Right atrium auricular region (tissue), 2 donors: ENCODE measurements around the gene LPIN1. TPM values are rescaled to one million over a fixed set of nuclear protein-coding genes. Genes with fewer than 3 reads are reported as not detected.

Experiments used
- DNase-seq: peaks from one replicate; pipeline ENCODE4 v3.0.0-alpha.2; 2019; ENCODE audit warnings: low spot score
- H3K27ac ChIP-seq, 2 donors: fragments of 200-600 bp; sonication (generic); 1 replicate in 1 of 2; 2 replicates in 1 of 2; pipeline ENCODE4 v1.5.1; 2016 to 2019
- H3K27me3 ChIP-seq, 2 donors: fragments of 200-600 bp; sonication (generic); one replicate each; pipeline versions ENCODE4 v1.5.1 to v1.6.0; 2017 to 2019
- H3K36me3 ChIP-seq: fragments of 200-600 bp; sonication (generic); one replicate; pipeline ENCODE4 v1.5.1; 2016
- H3K4me1 ChIP-seq, 2 donors: fragments of 200-600 bp; sonication (generic); one replicate each; pipeline versions ENCODE4 v1.5.1 to v1.6.0; 2017 to 2019
- H3K4me3 ChIP-seq, 2 donors: fragments of 200-600 bp; sonication (generic); 1 replicate in 1 of 2; 2 replicates in 1 of 2; pipeline ENCODE4 v1.5.1; 2017 to 2019; ENCODE audit warnings: mild to moderate bottlenecking in 1 of 2, moderate library complexity in 1 of 2
- H3K9me3 ChIP-seq, 2 donors: fragments of 200-600 bp; sonication (generic); one replicate each; pipeline ENCODE4 v1.5.1; 2019
- total RNA-seq, 2 donors: library from RNA; depleted of rRNA; stranded (reverse); fragments of >200 nt; gene quantifications; one replicate each; pipeline ENCODE4 v1.1.0, GENCODE V29; 2016
- TF ChIP-seq, protein P1 (sequence below), 2 donors: fragments of 200-600 bp; sonication (generic); IDR thresholded peaks; one replicate each; pipeline ENCODE4 v1.5.1; 2019; ENCODE audit warnings: antibody characterized with exemption in 2 of 2

LPIN1 gene
- total RNA-seq, 2 donors from 2014 or later = 21.0 to 27.4 TPM

GRCh38 chr2:11866358-11867335, 120.2 kb downstream of the LPIN1 start:
- TF ChIP-seq, protein P1, sequence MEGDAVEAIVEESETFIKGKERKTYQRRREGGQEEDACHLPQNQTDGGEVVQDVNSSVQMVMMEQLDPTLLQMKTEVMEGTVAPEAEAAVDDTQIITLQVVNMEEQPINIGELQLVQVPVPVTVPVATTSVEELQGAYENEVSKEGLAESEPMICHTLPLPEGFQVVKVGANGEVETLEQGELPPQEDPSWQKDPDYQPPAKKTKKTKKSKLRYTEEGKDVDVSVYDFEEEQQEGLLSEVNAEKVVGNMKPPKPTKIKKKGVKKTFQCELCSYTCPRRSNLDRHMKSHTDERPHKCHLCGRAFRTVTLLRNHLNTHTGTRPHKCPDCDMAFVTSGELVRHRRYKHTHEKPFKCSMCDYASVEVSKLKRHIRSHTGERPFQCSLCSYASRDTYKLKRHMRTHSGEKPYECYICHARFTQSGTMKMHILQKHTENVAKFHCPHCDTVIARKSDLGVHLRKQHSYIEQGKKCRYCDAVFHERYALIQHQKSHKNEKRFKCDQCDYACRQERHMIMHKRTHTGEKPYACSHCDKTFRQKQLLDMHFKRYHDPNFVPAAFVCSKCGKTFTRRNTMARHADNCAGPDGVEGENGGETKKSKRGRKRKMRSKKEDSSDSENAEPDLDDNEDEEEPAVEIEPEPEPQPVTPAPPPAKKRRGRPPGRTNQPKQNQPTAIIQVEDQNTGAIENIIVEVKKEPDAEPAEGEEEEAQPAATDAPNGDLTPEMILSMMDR (IDR thresholded peaks at IDR 0.05) = no peak
- Histone ChIP-seq H3K4me3 (no peak overlapping the region), H3K36me3 (no peaks in the 10 kb centered on the region), H3K4me1 (peaks cover 0 to 15% of the 10 kb centered on the region in 2 donors), H3K27me3 (no peaks in the 10 kb centered on the region), H3K27ac (no peak overlapping the region), H3K9me3 (no peaks in the 10 kb centered on the region)
- no peak for DNase-seq

GRCh38 chr2:11867926-11868325, 121.5 kb downstream of the LPIN1 start:
- no peak overlapping the region for H3K27ac ChIP-seq
- no peaks in the 10 kb centered on the region for H3K9me3 ChIP-seq
- peaks cover 0 to 14% of the 10 kb centered on the region in 2 donors for H3K4me1 ChIP-seq
- H3K36me3 ChIP-seq = no peaks in the 10 kb centered on the region
- H3K4me3 ChIP-seq = no peak overlapping the region
- TF ChIP-seq, protein P1 (IDR thresholded peaks at IDR 0.05) = no peak
- H3K27me3 ChIP-seq = no peaks in the 10 kb centered on the region
- DNase-seq = peak; percentile 46

GRCh38 chr2:11869391-11869991, 123.1 kb downstream of the LPIN1 start:
- H3K36me3 ChIP-seq = no peaks in the 10 kb centered on the region
- DNase-seq = peak; percentile 51
- H3K27me3 ChIP-seq = no peaks in the 10 kb centered on the region
- TF ChIP-seq, protein P1 (IDR thresholded peaks at IDR 0.05) = no peak
- no peaks in the 10 kb centered on the region for H3K4me1 ChIP-seq
- no peak overlapping the region for H3K27ac ChIP-seq
- no peaks in the 10 kb centered on the region for H3K9me3 ChIP-seq
- H3K4me3 ChIP-seq = no peak overlapping the region

DNA sequence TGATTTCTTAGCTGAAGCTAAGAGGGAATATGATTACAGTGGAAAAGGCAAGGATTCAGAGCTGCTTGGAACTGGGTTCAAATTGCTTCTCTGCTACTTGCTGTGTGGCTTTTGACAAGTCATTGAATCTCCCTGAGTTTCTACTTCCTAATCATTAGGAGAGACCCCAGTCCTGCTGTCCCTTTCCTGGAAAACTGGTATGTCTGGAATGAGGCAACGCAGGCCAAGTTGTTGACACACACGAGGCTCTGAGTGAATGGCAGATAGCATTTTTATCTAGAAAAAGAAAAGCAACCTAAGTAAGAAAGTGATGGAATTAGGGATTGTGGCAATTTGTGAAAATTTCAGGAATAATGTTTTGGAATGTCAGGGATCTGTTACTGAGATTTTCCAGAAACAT, 123.6 kb downstream of the LPIN1 start:
- TF ChIP-seq, protein P1 (IDR thresholded peaks at IDR 0.05) = no peak
- Histone ChIP-seq H3K27me3 (no peaks in the 10 kb centered on the region), H3K4me1 (no peaks in the 10 kb centered on the region), H3K36me3 (no peaks in the 10 kb centered on the region), H3K9me3 (no peaks in the 10 kb centered on the region), H3K27ac (no peak overlapping the region), H3K4me3 (no peak overlapping the region)
- DNase-seq = no peak

DNA sequence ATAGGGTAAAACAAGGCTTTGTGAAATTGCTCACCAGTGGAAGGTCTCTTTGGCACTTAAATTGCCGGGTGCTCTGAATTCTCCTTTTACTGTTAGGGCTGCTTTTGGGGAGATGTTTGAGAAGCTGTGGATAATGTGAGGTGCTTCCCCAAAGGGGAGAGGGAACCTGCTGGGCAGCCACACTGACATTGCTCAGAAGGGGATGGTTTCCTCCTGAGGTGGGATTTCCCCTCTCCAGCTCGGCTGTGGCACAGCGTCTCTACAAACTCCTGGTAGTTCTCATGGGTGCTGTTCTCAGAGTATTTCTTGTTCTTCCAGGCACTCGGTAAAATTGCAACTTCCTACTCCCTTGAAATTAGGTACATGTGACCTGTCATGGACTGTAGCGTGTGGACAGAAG, 124.2 kb downstream of the LPIN1 start:
- H3K27ac ChIP-seq = no peak overlapping the region
- no peaks in the 10 kb centered on the region for H3K27me3 ChIP-seq
- peak; percentile 18 for DNase-seq
- no peaks in the 10 kb centered on the region for H3K9me3 ChIP-seq
- TF ChIP-seq, protein P1 (IDR thresholded peaks at IDR 0.05) = no peak
- H3K4me3 ChIP-seq = no peak overlapping the region
- no peaks in the 10 kb centered on the region for H3K36me3 ChIP-seq
- no peaks in the 10 kb centered on the region for H3K4me1 ChIP-seq
